Adipose tissue (tissue), 3 donors: ENCODE measurements around the gene RABGAP1. TPM values are rescaled to one million over a fixed set of nuclear protein-coding genes. Genes with fewer than 3 reads are reported as not detected.

Experiments
- H3K27ac ChIP-seq: one replicate; pipeline ENCODE4 v1.5.1; 2013; ENCODE audit warnings: low read depth, low read length
- WGBS, 3 donors: extraction: QIAGEN DNeasy Blood & Tissue Kit; methylation state at CpG; one replicate each; pipeline ENCODE4 v1.1.7; 2013; 5-methylcytosine and 5-hydroxymethylcytosine counted together
- polyA plus RNA-seq, 3 donors: library from polyadenylated mRNA; stranded (reverse); fragments of 200-250 nt; gene quantifications; one replicate each; pipeline ENCODE4 v1.2.3, GENCODE V29; 2013
- donor health status: healthy with polysubstance abuse.
- donor health status: Bipolar disorder and iron deficiency.
- donor health status: healthy.

The RABGAP1 gene
- polyA plus RNA-seq, 3 donors = 7.9 to 16.5 (median 16.1) TPM

DNA sequence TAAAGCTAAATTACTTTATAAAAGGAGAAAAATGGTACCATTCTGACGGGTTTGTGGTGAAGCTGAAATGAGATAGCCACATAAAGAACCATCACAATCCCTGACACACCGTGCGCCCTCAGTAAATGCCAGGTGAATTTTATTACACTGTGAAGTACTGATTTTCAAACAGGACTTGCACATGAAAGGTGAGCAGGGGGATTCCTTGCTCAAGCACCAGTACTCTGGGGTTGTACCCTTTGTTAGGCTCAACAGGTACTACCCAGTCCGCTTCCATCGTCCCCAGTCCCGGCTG is 419 bp upstream of the RABGAP1 start:
- H3K27ac ChIP-seq = no peak overlapping the region
- 30 to 34% (median 31%) methylated on average over 6 of the region's 6 CpGs for WGBS, 3 donors

DNA sequence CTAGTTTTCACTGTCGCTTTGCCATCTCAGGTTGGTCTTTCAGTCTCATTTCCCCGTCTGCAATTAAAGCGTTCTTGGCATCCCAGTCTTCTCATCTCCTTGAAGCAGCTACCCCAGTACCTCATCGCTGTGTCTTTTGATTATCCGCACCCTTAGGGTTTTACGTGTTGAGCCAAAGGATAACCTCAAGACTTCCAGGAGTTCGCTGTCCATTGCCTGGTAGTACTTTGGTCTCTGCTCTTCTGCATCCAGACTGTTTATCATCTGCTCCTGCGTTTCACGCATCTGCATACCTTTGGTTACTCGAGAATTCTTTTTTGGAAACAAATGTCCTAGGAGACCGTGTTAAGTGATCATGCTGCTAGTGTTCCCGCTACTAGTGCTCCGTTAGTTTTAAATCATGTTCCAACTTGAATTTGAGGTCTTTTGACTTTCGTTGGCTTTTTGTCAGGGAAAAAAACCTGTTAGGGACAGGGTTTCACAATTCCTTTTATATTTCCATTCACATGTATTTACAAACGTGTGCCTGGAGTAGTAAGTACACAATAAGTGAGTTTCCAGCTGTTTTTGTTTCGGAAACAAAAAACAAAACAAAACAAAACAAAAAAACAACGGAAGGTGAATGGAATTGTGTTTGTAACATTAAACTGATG is 888 bp downstream of the RABGAP1 start:
- H3K27ac ChIP-seq = no peak overlapping the region
- WGBS, 3 donors = 5 to 12% (median 10%) methylated on average over 17 of the region's 17 CpGs

DNA sequence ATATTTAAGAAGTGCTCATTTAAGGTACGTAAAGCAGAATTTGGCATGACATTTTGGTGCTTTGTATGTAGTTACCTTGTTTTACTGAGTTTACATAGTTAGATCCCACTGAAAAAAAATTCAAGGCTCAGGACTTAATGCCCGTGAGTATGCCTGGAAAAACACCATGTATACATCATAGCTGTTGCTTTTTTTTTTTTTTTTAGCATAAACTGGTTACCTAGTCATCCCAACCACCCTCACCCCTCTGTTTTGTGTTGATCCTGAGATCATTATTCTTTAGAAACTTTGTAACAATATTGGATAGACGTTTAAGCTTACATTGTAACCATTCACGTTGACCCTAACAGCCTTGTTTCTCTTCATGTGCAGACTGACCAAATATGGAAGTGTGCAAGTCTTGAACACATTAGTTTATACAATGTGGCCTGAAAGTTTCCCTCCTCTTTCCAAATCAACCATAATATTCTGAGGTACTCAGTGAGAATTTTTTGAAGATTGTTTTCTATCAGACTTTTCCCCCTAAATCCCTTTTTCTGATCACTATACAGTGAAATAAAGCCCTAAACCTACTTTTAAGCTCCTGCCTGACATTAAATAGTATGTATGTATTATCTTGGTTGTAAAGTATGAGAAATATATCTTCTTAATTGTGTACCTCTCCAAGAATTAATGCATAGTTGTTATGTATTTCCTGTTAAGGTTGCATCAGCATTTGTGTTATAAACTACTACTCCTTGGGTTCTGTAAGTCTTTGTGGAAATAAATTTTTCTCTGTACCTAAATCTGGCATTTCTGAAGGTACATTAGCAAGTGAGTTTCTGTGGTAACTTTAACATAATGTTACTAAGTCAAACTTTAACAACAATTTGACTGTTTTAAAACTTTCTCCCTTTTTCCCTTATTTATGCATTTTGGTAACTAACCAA is 4.4 kb downstream of the RABGAP1 start:
- H3K27ac ChIP-seq = no peak overlapping the region
- 69 to 81% (median 69%) methylated on average over 4 of the region's 4 CpGs for WGBS, 3 donors

DNA sequence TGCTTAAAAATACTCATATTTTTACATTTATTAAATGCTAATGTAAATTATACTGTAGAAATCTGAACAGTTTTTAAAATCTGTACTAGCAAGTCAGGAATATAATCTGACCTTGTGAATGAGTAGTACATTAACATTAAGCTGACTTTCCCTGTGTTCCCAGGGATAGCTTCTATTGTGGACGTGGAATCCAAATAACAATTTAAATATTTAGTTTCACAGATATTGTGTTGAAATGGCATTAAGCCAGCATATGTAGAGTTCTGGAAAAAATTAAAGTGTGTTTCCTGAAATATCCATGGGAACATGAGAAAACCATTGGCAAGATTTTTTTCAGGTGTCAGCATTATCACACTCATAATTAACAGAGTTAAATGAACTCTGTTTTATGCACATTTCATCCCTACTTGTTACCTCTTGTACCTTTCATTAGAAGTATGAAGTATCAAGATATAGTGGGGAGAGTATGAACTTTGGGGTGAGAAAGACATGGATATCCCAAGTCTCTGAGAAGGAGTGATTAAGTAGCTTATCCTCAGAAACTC is 5.7 kb downstream of the RABGAP1 start:
- H3K27ac ChIP-seq = no peak overlapping the region

DNA sequence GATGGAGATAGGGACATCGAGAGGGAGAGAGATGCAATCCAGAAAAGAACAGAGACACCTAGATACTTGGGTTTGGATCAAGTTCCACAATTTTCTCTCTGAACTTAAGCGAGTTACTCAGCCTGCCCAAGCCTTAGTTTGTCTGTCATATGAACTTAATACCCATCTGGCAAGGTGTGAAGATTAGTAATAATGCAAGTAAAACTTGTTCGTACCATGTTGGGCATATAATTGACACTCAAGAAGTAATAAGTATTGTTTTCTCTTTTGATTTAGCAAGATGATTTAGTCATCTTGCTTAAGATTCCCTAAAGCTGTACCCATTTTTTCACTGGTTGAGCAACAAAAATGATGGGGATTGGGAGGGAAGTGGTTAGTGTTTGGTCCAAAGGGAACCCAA is 7.5 kb downstream of the RABGAP1 start:
- no peak overlapping the region for H3K27ac ChIP-seq
- WGBS, 3 donors = 86 to 91% (median 89%) methylated on average over 3 of the region's 3 CpGs

More for the DNA sequence above, 5.7 kb downstream of the RABGAP1 start:
- 22 to 83% (median 70%) methylated on average over 1 of the region's 1 CpG for WGBS, 3 donors

DNA sequence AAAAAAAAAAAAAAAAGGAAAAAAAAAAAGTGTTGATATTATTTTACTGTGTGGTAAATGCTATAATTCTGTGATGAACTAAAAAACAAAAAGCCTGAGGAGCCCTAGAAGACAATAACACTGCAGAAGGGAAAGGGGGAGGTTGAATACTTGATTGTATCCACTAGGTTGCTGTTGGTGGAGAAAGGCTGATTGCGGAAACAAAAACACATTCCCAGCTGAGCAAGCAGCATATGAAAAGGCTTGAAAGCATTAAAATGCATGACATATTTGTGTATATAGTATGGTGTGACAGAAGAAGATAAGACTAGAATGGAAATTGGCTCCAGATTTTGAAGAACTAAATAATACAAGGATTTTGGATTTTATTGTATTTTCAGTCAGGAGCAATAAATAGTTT is 8.9 kb downstream of the RABGAP1 start:
- no peak overlapping the region for H3K27ac ChIP-seq
- 52 to 97% (median 94%) methylated on average over 1 of the region's 1 CpG for WGBS, 3 donors

DNA sequence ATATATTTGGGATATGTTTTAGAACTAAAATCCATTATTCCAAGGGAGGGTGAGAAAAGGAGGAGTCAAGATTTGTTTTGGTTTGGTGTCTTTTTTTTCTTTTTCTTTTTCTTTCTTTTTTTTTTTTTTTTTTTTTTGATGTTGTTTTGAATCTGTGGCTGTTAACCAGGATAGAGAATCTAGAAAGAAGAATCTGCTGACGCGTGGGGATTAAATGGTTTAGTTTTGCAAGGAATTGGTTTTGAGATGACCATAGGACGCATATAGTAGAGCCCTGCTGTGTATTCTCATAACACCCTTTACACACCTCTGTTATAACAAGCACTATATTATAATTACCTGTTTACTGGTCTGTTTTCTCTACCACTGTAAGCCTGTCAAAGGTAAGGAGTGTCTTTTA is 9.4 kb downstream of the RABGAP1 start:
- no peak overlapping the region for H3K27ac ChIP-seq
- 83 to 94% (median 92%) methylated on average over 3 of the region's 3 CpGs for WGBS, 3 donors

DNA sequence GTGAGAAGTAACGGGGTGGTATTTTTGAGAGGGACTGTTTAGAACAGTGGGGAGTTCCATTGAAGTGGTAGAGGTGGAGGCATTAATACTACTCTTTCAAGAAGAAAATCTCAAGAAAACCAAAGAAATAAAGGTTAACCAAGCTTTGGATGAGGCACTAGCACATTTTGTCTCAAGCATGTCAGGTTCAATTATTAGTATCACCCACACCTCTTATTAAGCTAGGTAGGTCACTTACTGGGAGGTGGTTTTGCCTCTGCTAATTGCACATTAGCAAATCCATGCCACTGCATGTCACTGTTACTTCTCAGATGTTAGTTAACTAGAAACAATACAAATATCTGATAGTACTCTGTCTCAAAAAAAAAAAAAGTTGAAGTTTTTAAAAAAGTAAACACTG is 10.2 kb downstream of the RABGAP1 start:
- WGBS, 3 donors = 91 to 94% (median 94%) methylated on average over 1 of the region's 1 CpG
- no peak overlapping the region for H3K27ac ChIP-seq

DNA sequence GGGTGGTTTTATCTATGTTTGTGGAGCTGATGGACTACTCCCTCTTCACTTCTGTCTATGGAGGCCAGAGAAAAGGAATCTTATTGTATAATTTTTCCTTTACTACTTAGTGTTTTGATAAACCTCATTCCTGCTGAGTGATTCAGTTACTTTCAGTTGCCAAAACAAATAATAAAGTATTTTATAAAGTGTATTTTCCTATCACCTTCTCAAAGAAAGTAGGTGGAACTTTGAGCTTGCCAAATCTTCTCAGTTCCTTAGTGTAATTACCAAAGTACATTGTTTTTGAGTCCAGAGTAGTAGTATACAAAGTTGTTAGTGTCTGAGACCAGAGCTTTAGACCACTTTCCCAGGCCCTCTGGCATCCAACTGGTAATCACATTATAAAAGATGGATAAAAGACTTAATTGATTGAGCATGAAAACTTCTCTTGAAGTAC is 13.5 kb downstream of the RABGAP1 start:
- H3K27ac ChIP-seq = no peak overlapping the region

DNA sequence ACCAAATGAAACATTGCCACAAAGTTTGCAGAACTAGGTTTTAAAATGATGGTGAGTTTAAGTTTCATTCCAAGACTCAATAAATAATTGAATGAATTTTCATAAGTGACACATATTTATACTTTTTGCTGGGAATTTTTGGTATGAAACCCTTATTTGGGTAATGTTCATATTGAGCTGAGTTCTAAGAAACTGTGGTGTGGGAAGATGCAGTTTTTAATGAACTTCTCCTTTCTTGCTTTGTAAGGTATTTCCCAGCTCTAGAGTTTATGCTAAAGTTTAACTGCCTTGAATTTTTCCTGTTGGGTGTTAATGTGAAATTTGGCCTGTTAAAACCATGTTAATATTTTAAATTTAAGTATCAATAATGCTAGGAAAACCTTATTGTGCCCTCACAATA is 15.1 kb downstream of the RABGAP1 start:
- H3K27ac ChIP-seq = no peak overlapping the region

DNA sequence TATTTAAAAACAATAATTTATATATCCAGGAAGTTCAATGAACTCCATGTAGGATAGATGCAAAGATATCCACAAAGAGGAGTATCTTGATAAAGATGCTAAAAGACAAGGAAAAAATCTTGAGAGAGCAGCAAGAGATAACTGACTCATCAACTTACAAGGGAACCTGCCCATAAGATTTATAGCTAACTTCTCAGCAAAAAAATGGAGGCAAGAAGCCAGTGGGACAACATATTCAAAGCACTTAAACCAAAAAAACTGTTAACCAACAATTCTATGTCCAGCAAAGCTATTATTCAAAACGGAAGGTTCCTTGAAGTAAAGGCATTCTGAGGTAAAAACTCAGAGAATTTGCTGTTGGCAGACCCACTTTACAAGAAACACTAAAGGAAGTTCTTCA is 20.3 kb downstream of the RABGAP1 start:
- 85 to 94% (median 88%) methylated on average over 1 of the region's 1 CpG for whole genome bisulfite sequencing, 3 donors
- no peak overlapping the region for H3K27ac ChIP-seq

DNA sequence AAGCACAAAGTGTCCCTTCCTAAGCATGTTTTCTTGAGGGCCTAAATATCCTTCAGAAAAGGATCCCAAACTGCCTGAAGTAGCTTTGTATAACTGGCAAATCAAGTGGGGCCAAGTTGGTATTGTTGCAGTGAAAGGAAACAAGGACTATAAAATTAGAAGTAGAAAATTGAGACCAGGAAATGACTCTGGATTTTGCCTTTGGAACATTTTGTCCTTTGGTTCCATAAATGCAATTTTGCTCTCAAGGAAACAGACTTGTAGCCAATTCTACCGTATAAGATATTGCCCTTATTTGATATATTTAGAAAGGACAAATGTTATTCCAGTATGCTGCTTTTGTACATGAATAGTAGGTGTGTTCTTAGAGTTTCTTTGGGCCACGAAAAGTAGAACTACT is 34.4 kb downstream of the RABGAP1 start:
- 40 to 77% (median 54%) methylated on average over 2 of the region's 2 CpGs for WGBS, 3 donors

DNA sequence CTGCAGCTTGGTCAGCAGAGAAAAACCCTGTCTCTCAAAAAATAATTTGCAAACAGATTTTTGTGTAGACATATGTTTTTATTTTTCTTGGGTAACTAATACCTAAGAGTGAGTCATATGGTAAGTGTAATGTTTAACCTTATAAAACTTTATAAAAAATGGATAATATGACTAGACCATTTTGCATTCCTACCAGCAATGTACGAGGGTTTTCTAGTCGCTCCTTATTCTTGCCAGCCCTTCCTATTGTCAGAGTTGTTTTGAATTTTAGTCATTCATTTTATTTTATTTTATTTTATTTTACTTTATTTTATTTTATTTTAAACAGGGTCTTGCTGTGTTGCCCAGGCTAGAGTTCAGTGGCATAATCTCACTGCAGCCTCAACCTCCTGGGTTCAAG is 37.8 kb downstream of the RABGAP1 start:
- H3K27ac ChIP-seq = no peak overlapping the region
- WGBS, 3 donors = 48 to 71% (median 68%) methylated on average over 2 of the region's 2 CpGs

More for the DNA sequence above, 34.4 kb downstream of the RABGAP1 start:
- H3K27ac ChIP-seq = no peak overlapping the region

DNA sequence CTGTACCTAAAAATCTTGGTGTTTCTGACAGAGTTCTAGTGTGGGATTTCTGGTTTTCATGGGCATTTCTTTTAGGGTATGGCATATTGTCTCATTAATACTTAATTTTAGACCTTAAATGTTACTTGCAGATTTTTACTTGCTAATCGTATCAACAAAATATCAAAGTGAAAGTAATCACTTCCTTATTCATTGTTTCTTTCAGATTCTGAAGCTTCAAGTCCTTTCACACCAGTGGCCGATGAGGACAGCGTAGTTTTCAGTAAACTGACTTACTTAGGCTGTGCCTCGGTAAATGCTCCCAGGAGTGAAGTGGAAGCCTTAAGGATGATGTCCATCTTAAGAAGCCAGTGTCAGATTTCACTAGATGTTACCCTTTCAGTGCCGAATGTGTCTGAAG is 45.2 kb downstream of the RABGAP1 start:
- H3K27ac ChIP-seq = no peak overlapping the region
- 70 to 82% (median 74%) methylated on average over 5 of the region's 5 CpGs for WGBS, 3 donors

DNA sequence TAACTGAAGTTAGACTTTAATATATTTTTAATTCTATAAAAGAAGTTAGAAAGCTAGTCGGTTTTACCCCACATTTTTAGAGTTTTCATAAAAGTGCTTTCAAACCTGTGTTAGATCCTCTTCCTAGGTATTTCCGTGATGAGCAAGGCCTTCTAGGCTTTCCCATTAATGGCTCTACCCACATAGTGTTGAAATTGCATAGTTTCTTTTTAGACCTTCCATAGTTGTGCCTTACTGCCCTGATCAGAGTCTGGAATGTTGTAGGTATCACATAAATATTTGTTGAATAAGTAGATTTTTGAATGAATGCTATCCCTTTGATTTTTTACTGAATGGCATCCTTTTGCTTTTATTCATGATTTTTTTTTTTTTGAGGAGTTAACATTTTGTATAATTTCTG is 47.3 kb downstream of the RABGAP1 start:
- WGBS, 3 donors = 90 to 96% (median 94%) methylated on average over 2 of the region's 2 CpGs
- no peak overlapping the region for H3K27ac ChIP-seq

DNA sequence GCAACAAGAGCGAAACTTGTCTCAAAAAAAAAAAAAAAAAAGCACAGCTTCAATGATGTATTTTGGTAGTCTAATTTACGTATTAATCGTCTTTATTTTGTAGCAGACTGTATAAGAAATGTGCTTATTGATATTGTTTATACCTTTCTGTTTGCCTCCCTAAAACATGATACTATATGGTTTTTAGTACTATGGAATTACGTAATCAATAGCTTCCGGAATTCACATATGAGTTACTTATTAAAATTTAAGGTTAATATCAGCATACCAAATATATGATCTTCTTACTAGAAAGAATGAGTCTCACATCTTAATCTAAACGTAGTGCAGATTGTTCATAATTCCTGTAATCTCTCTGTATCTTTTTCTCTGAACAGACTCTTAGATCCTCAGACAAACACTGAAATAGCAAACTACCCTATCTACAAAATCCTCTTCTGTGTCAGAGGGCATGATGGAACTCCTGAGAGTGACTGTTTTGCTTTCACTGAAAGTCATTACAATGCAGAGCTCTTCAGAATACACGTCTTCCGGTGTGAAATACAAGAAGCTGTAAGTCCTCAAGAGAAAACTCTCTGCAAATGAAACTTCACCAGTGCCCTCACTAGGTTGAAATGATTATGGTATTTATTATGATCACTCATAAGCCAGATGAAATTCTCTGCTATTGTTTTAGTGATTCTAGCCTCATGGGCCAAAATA is 48.3 kb downstream of the RABGAP1 start:
- H3K27ac ChIP-seq = no peak overlapping the region
- WGBS, 3 donors = 70 to 81% (median 73%) methylated on average over 8 of the region's 8 CpGs

DNA sequence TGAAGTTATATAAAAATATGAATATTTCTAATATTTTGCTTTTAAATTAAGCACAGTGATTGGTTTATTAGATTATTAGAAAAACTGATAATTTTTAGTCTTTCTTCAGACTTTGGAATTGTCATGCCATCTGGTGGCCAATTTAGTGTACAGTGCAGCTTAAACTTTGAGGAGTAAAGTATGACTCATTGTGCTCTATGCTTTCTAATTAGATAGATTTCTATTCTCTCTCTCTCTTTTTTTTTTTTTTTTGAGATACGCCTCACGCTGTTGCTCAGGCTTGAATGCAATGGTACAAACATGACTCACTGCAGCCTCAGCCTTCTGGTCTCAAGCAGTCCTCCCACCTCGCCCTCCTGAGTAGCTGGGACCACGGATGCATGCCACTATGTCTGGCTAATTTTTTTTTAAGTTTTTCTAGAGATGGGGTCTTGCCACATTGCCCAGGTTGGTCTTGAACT is 50.6 kb downstream of the RABGAP1 start:
- 43 to 49% (median 45%) methylated on average over 4 of the region's 4 CpGs for WGBS, 3 donors
- H3K27ac ChIP-seq = no peak overlapping the region

DNA sequence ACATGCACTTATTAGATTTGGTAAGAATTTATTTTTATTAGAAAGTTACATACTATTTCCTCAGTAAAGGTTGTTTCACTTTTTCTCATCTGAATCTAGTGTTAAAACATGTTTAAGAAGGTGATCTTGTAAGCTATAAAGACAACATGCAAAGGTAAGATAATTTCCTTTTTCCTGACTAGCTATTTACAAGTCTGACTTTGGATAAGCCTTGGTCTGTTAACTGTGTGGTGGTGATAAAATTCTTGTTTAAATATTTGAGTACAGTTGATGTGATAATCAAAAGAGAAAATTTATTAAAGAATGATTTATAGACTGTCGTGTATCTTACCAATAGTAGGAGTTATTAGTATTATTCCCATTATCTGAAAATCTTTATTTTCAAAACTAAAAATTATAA is 55.8 kb downstream of the RABGAP1 start:
- 41 to 97% (median 87%) methylated on average over 1 of the region's 1 CpG for WGBS, 3 donors
- H3K27ac ChIP-seq = no peak overlapping the region

DNA sequence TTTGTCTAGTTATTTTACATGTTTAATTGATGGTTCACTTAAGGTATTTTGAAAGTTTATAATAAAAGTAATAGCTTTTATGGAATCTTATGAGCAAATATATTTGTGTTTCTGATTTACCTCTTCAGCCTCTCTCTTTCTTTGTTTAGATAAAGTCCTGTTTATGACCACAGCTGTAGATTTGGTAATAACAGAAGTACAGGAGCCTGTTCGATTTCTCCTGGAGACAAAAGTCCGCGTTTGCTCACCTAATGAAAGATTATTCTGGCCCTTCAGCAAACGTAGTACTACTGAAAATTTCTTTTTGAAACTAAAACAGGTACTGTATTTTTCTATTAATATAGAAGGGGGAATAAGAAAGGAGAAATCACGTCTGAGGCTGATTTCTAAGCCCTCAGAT is 57.6 kb downstream of the RABGAP1 start:
- no peak overlapping the region for H3K27ac ChIP-seq
- 88 to 93% (median 92%) methylated on average over 5 of the region's 5 CpGs for WGBS, 3 donors
